ENCODE results near the gene RANBP17.

DNA sequence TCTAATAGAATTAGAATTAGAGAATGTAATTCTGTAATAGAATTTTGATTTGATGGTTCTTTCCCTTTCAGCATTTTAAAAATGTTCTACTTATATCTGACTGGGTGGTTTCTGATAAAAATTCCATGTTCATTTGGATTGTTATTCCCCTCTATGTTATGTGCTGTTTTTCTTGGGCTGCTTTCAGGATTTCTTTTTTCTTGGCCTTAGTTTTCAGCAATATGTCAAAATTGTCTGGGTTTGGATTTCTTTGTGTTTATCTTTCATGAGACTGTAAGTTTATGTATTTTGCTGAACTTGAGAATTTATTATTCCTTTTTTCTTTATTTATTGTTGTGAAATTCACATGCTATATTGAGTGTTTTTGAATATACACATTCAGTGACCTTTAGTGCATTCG is 189.1 kb downstream of the RANBP17 start:
- TF ChIP-seq POLR2AphosphoS5 (IDR thresholded peaks at IDR 0.05): no peak
- TF ChIP-seq EP300 (IDR thresholded peaks at IDR 0.05; ENCODE audit: low read depth): no peak
